Cardiac muscle cell (in vitro differentiated cells and primary cell): ENCODE measurements around the gene SFSWAP. TPM values are rescaled to one million over a fixed set of nuclear protein-coding genes. Genes with fewer than 3 reads are reported as not detected.

Experiments
- DNase-seq, 2 donors: peaks; one replicate each; pipeline versions ENCODE4 v3.0.0 to v3.0.0-alpha.2; 2010 to 2017; ENCODE audit warnings: low read depth in 1 of 2, low spot score in 1 of 2
- H3K27ac ChIP-seq: fragments of 200-600 bp; sonication (generic); 2 replicates; pipeline ENCODE4 v1.5.1; 2016
- H3K27me3 ChIP-seq: fragments of 200-600 bp; sonication (generic); 2 replicates; pipeline ENCODE4 v1.6.0; 2016; ENCODE audit warnings: control low read depth
- H3K36me3 ChIP-seq: fragments of 200-600 bp; sonication (generic); 2 replicates; pipeline ENCODE4 v1.5.1; 2016; ENCODE audit warnings: control low read depth
- H3K4me1 ChIP-seq: fragments of 200-600 bp; sonication (generic); 2 replicates; pipeline ENCODE4 v1.8.1; 2017; ENCODE audit warnings: low read depth, mild to moderate bottlenecking, mixed run types
- H3K4me3 ChIP-seq: fragments of 200-600 bp; sonication (generic); 2 replicates; pipeline ENCODE4 v1.5.1; 2016; ENCODE audit warnings: mild to moderate bottlenecking
- H3K9me3 ChIP-seq: fragments of 200-600 bp; sonication (generic); 2 replicates; pipeline ENCODE4 v1.5.1; 2017; ENCODE audit warnings: low read depth, mild to moderate bottlenecking, control low read depth
- polyA plus RNA-seq: library from polyadenylated mRNA; unstranded; fragments of >200 nt; fragmentation: Nextera tagmentation; extraction: Ambion mirVana; gene quantifications from 2 replicates; pipeline ENCODE4 v1.2.1, GENCODE V29; 2016
- total RNA-seq: library from RNA; depleted of rRNA; stranded (reverse); fragments of >200 nt; gene quantifications from 2 replicates; pipeline ENCODE4 v1.2.3, GENCODE V29; 2016
- TF ChIP-seq, protein P1 (sequence below): IDR thresholded peaks from 2 replicates; pipeline ENCODE4 v1.5.1; 2012; ENCODE audit warnings: low read depth, mild to moderate bottlenecking, low read length

Gene SFSWAP
- total and polyA plus RNA-seq, 2 experiments from 2014 or later = 24.1 to 44.8 TPM

DNA sequence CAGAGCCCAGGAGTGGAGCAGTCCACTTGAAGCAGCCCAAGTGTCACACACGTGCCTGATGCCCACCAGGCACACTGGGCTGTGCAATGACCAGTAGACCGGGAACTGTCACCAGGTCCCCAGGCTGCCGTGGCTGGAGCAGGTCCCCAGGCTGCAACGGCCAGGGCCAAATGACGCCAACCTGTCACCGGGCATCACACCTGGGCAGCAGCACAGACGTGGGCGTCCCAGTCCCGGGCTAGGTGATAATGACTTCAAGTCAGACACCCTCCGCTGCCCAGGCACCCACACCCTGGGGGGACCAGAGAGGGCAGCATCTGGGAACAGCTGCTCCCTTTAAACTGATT, 86.7 kb downstream of the SFSWAP start:
- H3K36me3 ChIP-seq = peaks cover 10% of the 10 kb centered on the region
- no peaks in the 10 kb centered on the region for H3K27me3 ChIP-seq
- no peak for DNase-seq
- no peaks in the 10 kb centered on the region for H3K4me1 ChIP-seq
- TF ChIP-seq, protein P1, sequence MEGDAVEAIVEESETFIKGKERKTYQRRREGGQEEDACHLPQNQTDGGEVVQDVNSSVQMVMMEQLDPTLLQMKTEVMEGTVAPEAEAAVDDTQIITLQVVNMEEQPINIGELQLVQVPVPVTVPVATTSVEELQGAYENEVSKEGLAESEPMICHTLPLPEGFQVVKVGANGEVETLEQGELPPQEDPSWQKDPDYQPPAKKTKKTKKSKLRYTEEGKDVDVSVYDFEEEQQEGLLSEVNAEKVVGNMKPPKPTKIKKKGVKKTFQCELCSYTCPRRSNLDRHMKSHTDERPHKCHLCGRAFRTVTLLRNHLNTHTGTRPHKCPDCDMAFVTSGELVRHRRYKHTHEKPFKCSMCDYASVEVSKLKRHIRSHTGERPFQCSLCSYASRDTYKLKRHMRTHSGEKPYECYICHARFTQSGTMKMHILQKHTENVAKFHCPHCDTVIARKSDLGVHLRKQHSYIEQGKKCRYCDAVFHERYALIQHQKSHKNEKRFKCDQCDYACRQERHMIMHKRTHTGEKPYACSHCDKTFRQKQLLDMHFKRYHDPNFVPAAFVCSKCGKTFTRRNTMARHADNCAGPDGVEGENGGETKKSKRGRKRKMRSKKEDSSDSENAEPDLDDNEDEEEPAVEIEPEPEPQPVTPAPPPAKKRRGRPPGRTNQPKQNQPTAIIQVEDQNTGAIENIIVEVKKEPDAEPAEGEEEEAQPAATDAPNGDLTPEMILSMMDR = no peak
- no peaks in the 10 kb centered on the region for H3K9me3 ChIP-seq
- no peak overlapping the region for H3K27ac ChIP-seq
- no peak overlapping the region for H3K4me3 ChIP-seq

GRCh38 chr12:131799195-131799594, 88.3 kb downstream of the SFSWAP start:
- TF ChIP-seq, protein P1 = no peak
- H3K4me1 ChIP-seq = no peaks in the 10 kb centered on the region
- H3K27ac ChIP-seq = no peak overlapping the region
- no peaks in the 10 kb centered on the region for H3K27me3 ChIP-seq
- H3K4me3 ChIP-seq = no peak overlapping the region
- H3K36me3 ChIP-seq = peaks cover 10% of the 10 kb centered on the region
- DNase-seq = no peak
- no peaks in the 10 kb centered on the region for H3K9me3 ChIP-seq

DNA sequence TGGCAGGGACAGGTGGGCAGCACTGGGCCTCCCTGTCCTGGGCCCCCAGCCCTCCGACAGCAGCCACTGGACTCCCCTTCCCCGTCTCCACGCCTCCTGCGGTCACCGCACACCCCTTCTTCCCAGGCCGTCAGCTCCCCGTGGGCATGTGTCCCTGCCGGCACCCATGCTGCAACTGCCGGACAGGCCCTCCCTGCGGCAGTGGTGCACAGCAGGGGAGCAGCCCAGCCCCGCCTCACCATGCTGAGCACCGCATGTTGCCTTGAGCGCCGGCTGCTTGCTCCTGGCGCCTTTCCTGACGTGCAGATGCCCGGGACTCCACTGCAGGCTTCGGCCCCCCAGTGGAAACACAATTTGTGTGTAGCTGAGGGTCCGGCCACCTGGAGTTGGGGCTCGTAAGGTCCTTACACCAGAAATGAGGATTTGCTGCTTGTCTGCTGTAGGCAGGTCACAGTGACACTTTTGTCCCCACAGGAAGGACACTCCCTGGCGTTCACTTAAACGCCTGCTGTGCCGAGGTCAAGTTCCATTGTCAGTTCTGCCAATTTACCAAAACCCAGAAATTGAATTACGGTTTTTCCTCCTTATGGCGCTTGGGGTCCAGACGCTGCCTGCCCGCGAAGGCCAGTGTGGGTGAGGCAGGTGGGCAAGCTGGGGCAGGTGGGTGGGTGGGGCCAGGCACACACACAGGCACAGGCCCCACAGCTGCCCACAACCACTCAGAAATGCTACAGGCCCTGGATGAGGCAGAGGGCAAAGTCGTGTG, 89.1 kb downstream of the SFSWAP start:
- TF ChIP-seq, protein P1 = no peak
- H3K27me3 ChIP-seq = no peaks in the 10 kb centered on the region
- H3K4me3 ChIP-seq = no peak overlapping the region
- no peaks in the 10 kb centered on the region for H3K4me1 ChIP-seq
- H3K36me3 ChIP-seq = peaks cover 10% of the 10 kb centered on the region
- no peak overlapping the region for H3K27ac ChIP-seq
- H3K9me3 ChIP-seq = no peaks in the 10 kb centered on the region
- no peak for DNase-seq

GRCh38 chr12:131800594-131801135, 89.8 kb downstream of the SFSWAP start:
- no peaks in the 10 kb centered on the region for H3K27me3 ChIP-seq
- TF ChIP-seq, protein P1 = no peak
- no peaks in the 10 kb centered on the region for H3K4me1 ChIP-seq
- H3K4me3 ChIP-seq = no peak overlapping the region
- H3K36me3 ChIP-seq = peaks cover 10% of the 10 kb centered on the region
- no peak for DNase-seq
- H3K9me3 ChIP-seq = no peaks in the 10 kb centered on the region
- H3K27ac ChIP-seq = no peak overlapping the region

GRCh38 chr12:131801254-131801866, 90.5 kb downstream of the SFSWAP start:
- no peaks in the 10 kb centered on the region for H3K9me3 ChIP-seq
- no peak overlapping the region for H3K4me3 ChIP-seq
- TF ChIP-seq, protein P1 = no peak
- H3K27ac ChIP-seq = no peak overlapping the region
- peaks cover 10% of the 10 kb centered on the region for H3K36me3 ChIP-seq
- H3K4me1 ChIP-seq = no peaks in the 10 kb centered on the region
- H3K27me3 ChIP-seq = no peaks in the 10 kb centered on the region
- DNase-seq = no peak
